Measurements from ENCODE around the gene ALAD. TPM values are rescaled to one million over a fixed set of nuclear protein-coding genes. Genes with fewer than 3 reads are reported as not detected.

ALAD gene
- total and polyA plus RNA-seq, 2 of the 13 experiments (the other 11 are each of a cell fraction or from before 2014, with no cell fraction given), result 21.8 to 30.1 TPM

- Histone ChIP-seq H3K9ac (ENCODE audit: insufficient read depth, low read depth, low read length) (0 out of 2 replicates have a peak overlapping the region, but pooled peaks have one; percentile 71), H3K4me1 (ENCODE audit: insufficient read depth, low read length) (peaks cover 85% of the 10 kb centered on the region), H3K27me3 (ENCODE audit: control insufficient read depth in 1 of 2, insufficient read depth in 2 of 2, low read length in 2 of 2) (no peaks in the 10 kb centered on the region), H4K20me1 (ENCODE audit: insufficient read depth, low read length) (no peaks in the 10 kb centered on the region), H3K36me3 (replicated peaks in 1 of 2; ENCODE audit: control insufficient read depth in 1 of 2, insufficient read depth in 2 of 2, low read length in 2 of 2) (peaks cover 15 to 48% of the 10 kb centered on the region in 2 experiments), H2AFZ (ENCODE audit: low read length) (no peak overlapping the region), H3K4me3 (replicated peaks in 1 of 3; ENCODE audit: insufficient read depth in 1 of 3, low read depth in 2 of 3, low read length in 3 of 3) (no peak overlapping the region), H3K79me2 (ENCODE audit: insufficient read depth, low read length) (no peaks in the 10 kb centered on the region), H3K4me2 (ENCODE audit: low read depth, low read length) (peak overlapping the region; percentile 77; the same call in 1 of the 2 replicates), H3K27ac (ENCODE audit: extremely low read length, insufficient read depth, low read length) (peak overlapping the region; percentile 97), H3K9me3 (ENCODE audit: low read length) (no peaks in the 10 kb centered on the region)
- CTCF ChIA-PET (ENCODE audit: low intra/inter-chr PET ratio, low total read pairs), result no interaction called here
- no peak for ATAC-seq
- POLR2A ChIA-PET, result interaction anchor here (1.6 to 3.1 kb wide), 5 partner anchors 9 to 49 kb away, joined by 4 to 29 read pairs (median 23); partner anchors contain the start of genes ALAD, C9orf43, HDHD3 and POLE3
- TF ChIP-seq MEIS1 (CRISPR knock-in tag; IDR thresholded peaks at IDR 0.05; ENCODE audit: borderline replicate concordance) (0 out of 2 replicates have a peak, but pooled peaks have one; percentile 21), ZNF205 (CRISPR knock-in tag; IDR thresholded peaks at IDR 0.05) (no peak), BORCS8-MEF2B (CRISPR knock-in tag; IDR thresholded peaks at IDR 0.05) (0 out of 2 replicates have a peak, but pooled peaks have one; percentile 26)
- intact Hi-C loops (cut with micrococcal nuclease; ENCODE audit: unreplicated experiment), result no loop called here
- 100% methylated on average over 11 of the region's 13 CpGs for WGBS (ENCODE audit: low lambda C conversion rate)
- no peak for DNase-seq (ENCODE audit: low spot score)
- BruUV-seq (replicated peaks), result no TSS peak
- in situ Hi-C loops (cut with HindIII; ENCODE audit: extremely low pct_ligation_motif_present, low pct_unique_long_range_greater_than_20kb), result no loop called here
- no peak for FAIRE-seq
Measured at GRCh38 chr9:113388833-113389232, 12.3 kb downstream of the ALAD start.

GRCh38 chr9:113387560-113388230, 13.4 kb downstream of the ALAD start:
- H4K20me1 ChIP-seq (ENCODE audit: insufficient read depth, low read length), result no peaks in the 10 kb centered on the region
- peak overlapping the region; percentile 97 for H3K27ac ChIP-seq (ENCODE audit: extremely low read length, insufficient read depth, low read length)
- H3K79me2 ChIP-seq (ENCODE audit: insufficient read depth, low read length), result no peaks in the 10 kb centered on the region
- H3K27me3 ChIP-seq (ENCODE audit: control insufficient read depth in 1 of 2, insufficient read depth in 2 of 2, low read length in 2 of 2), result no peaks in the 10 kb centered on the region
- peaks cover 86% of the 10 kb centered on the region for H3K4me1 ChIP-seq (ENCODE audit: insufficient read depth, low read length)
- H3K36me3 ChIP-seq (replicated peaks in 1 of 2; ENCODE audit: control insufficient read depth in 1 of 2, insufficient read depth in 2 of 2, low read length in 2 of 2), result peaks cover 15 to 41% of the 10 kb centered on the region in 2 experiments
- H2AFZ ChIP-seq (ENCODE audit: low read length), result no peak overlapping the region
- in situ Hi-C loops (cut with HindIII; ENCODE audit: extremely low pct_ligation_motif_present, low pct_unique_long_range_greater_than_20kb), result no loop called here
- WGBS (ENCODE audit: low lambda C conversion rate), result 3% methylated on average over 9 of the region's 9 CpGs
- intact Hi-C loops (cut with micrococcal nuclease; ENCODE audit: unreplicated experiment), result no loop called here
- ChIA-PET CTCF (ENCODE audit: low intra/inter-chr PET ratio, low total read pairs) (interaction anchor here (1.8 kb wide), 1 partner anchor 14 kb away, joined by 4 read pairs; the partner anchor contains the start of gene ALAD), POLR2A (interaction anchor here (0.8 to 3.1 kb wide), 17 partner anchors 8 to 113 kb away, joined by 3 to 29 read pairs (median 4); partner anchors contain the start of genes ALAD, C9orf43, CDC26 and HDHD3)
- H3K4me2 ChIP-seq (ENCODE audit: low read depth, low read length), result peak overlapping the region; percentile 77
- H3K9ac ChIP-seq (ENCODE audit: insufficient read depth, low read depth, low read length), result peak overlapping the region; percentile 71
- H3K9me3 ChIP-seq (ENCODE audit: low read length), result no peaks in the 10 kb centered on the region
- no TSS peak for BruUV-seq (replicated peaks)
- peak overlapping the region; percentile 17 to 51 (median 35); a peak in 4 of 6 replicates for H3K4me3 ChIP-seq (replicated peaks in 1 of 3; ENCODE audit: insufficient read depth in 1 of 3, low read depth in 2 of 3, low read length in 3 of 3)
- peak; percentile 99 for FAIRE-seq
- ATAC-seq, result peak; percentile 95
- DNase-seq (ENCODE audit: low spot score), result peak; percentile 91
- TF ChIP-seq GATAD1 (CRISPR knock-in tag; IDR thresholded peaks at IDR 0.05) (no peak), ZNF143 (CRISPR knock-in tag; IDR thresholded peaks at IDR 0.05) (peak; percentile 32; the same call in 1 of the 2 replicates), ZNF564 (CRISPR knock-in tag; IDR thresholded peaks at IDR 0.05) (peak; percentile 59; the same call in 1 of the 2 replicates), POLR2AphosphoS5 (IDR thresholded peaks at IDR 0.05; ENCODE audit: low read depth, low read length) (peak; percentile 54; the same call in 1 of the 2 replicates), NAIF1 (CRISPR knock-in tag; IDR thresholded peaks at IDR 0.05; ENCODE audit: borderline replicate concordance) (no peak), ATF4 (CRISPR knock-in tag; IDR thresholded peaks at IDR 0.05) (no peak), EEA1 (CRISPR knock-in tag; IDR thresholded peaks at IDR 0.05; ENCODE audit: borderline replicate concordance) (no peak), NFKB2 (CRISPR knock-in tag; IDR thresholded peaks at IDR 0.05; ENCODE audit: borderline replicate concordance) (peak; percentile 89; the same call in 1 of the 2 replicates), KLF9 (CRISPR knock-in tag; IDR thresholded peaks at IDR 0.05; ENCODE audit: low read depth) (peak; percentile 49; the same call in 1 of the 2 replicates), ZNF337 (CRISPR knock-in tag; IDR thresholded peaks at IDR 0.05; ENCODE audit: borderline replicate concordance, low read depth) (no peak), ZNF83 (CRISPR knock-in tag; IDR thresholded peaks at IDR 0.05; ENCODE audit: borderline replicate concordance) (no peak), GPN1 (CRISPR knock-in tag; IDR thresholded peaks at IDR 0.05; ENCODE audit: borderline replicate concordance) (no peak), ZFX (CRISPR knock-in tag; IDR thresholded peaks at IDR 0.05; ENCODE audit: low read depth) (peak; percentile 92), MTA1 (CRISPR knock-in tag; IDR thresholded peaks at IDR 0.05; ENCODE audit: borderline replicate concordance) (peak; percentile 90; the same call in 1 of the 2 replicates)

Measured in HepG2 (cell line).